HFFc6 (cell line): ENCODE data around the gene WDR93. TPM values are rescaled to one million over a fixed set of nuclear protein-coding genes. Genes with fewer than 3 reads are reported as not detected.

Experiments used
- DNase-seq: peaks from one replicate; pipeline ENCODE4 v3.0.0-alpha.2; 2018
- H3K27ac Mint-ChIP-seq: 2 replicates; pipeline ENCODE4 v1.8.0; 2020; ENCODE audit warnings: mild to moderate bottlenecking, mixed read lengths
- H3K27me3 Mint-ChIP-seq: 2 replicates; pipeline ENCODE4 v1.8.0; 2021; ENCODE audit warnings: mild to moderate bottlenecking, moderate library complexity, mixed read lengths; ENCODE audit not compliant: insufficient read depth
- H3K36me3 Mint-ChIP-seq: 2 replicates; pipeline ENCODE4 v1.8.0; 2021; ENCODE audit warnings: low read depth, mixed read lengths
- H3K4me1 Mint-ChIP-seq: 2 replicates; pipeline ENCODE4 v1.8.0; 2020; ENCODE audit warnings: low read depth, mixed read lengths
- H3K4me3 Mint-ChIP-seq: 2 replicates; pipeline ENCODE4 v1.8.0; 2020; ENCODE audit warnings: mild to moderate bottlenecking, moderate library complexity, mixed read lengths
- H3K9me3 Mint-ChIP-seq: 2 replicates; pipeline ENCODE4 v1.8.0; 2020; ENCODE audit warnings: mild to moderate bottlenecking, mixed read lengths
- CTCF ChIP-seq: fragments of 200-600 bp; sonication (generic); IDR thresholded peaks from 2 replicates; pipeline ENCODE4 v1.5.0; 2021; ENCODE audit warnings: antibody characterized with exemption, mild to moderate bottlenecking
- total RNA-seq, 6 experiments: library from RNA; stranded (reverse); fragmentation: NEBNext Ultra II Directional; extraction: Animal tissue kit (Norgen Biotek cat#: 25700); gene quantifications; 2 replicates in 1 of 6; 3 replicates in 5 of 6; pipeline ENCODE4 v1.2.3, GENCODE V29; 2021

Gene WDR93
- total RNA-seq, 6 experiments from 2014 or later = 0.21 TPM; not detected in 5

- TF ChIP-seq CTCF = no peak
- no peak for DNase-seq
- H3K4me1 Mint-ChIP-seq = peaks cover 18% of the 10 kb centered on the region
- peaks cover 15% of the 10 kb centered on the region for H3K36me3 Mint-ChIP-seq
- H3K27me3 Mint-ChIP-seq = peaks cover 7% of the 10 kb centered on the region
- H3K27ac Mint-ChIP-seq = no peak overlapping the region
- no peak overlapping the region for H3K4me3 Mint-ChIP-seq
- no peaks in the 10 kb centered on the region for H3K9me3 Mint-ChIP-seq
Measured at GRCh38 chr15:89649716-89650115, 40.9 kb upstream of the WDR93 start.

- H3K27me3 Mint-ChIP-seq = peaks cover 5% of the 10 kb centered on the region
- no peak for DNase-seq
- H3K36me3 Mint-ChIP-seq = peaks cover 8% of the 10 kb centered on the region
- peaks cover 37% of the 10 kb centered on the region for H3K4me1 Mint-ChIP-seq
- no peak for TF ChIP-seq CTCF
- H3K4me3 Mint-ChIP-seq = no peak overlapping the region
- no peak overlapping the region for H3K27ac Mint-ChIP-seq
- H3K9me3 Mint-ChIP-seq = no peaks in the 10 kb centered on the region
Measured at GRCh38 chr15:89652131-89652530, 38.5 kb upstream of the WDR93 start.

GRCh38 chr15:89652666-89653065 is 37.9 kb upstream of the WDR93 start:
- TF ChIP-seq CTCF = no peak
- Mint-ChIP-seq H3K27me3 (peaks cover 4% of the 10 kb centered on the region), H3K4me1 (peaks cover 38% of the 10 kb centered on the region), H3K27ac (no peak overlapping the region), H3K36me3 (peaks cover 5% of the 10 kb centered on the region; the same call in 1 of the 2 replicates), H3K4me3 (no peak overlapping the region), H3K9me3 (no peaks in the 10 kb centered on the region)
- DNase-seq = no peak

- H3K4me3 Mint-ChIP-seq = peak overlapping the region; percentile 94
Measured at GRCh38 chr15:89653578-89653977, 37.0 kb upstream of the WDR93 start.

GRCh38 chr15:89654301-89654761 is 36.3 kb upstream of the WDR93 start:
- peaks cover 11% of the 10 kb centered on the region; the same call in 1 of the 2 replicates for H3K36me3 Mint-ChIP-seq
- peak overlapping the region; percentile 84 for H3K27ac Mint-ChIP-seq
- peak overlapping the region; percentile 94 for H3K4me3 Mint-ChIP-seq
- peaks cover 44% of the 10 kb centered on the region for H3K4me1 Mint-ChIP-seq
- H3K27me3 Mint-ChIP-seq = peaks cover 4% of the 10 kb centered on the region
- no peak for TF ChIP-seq CTCF
- DNase-seq = peak; percentile 67
- H3K9me3 Mint-ChIP-seq = no peaks in the 10 kb centered on the region

More at GRCh38 chr15:89653578-89653977, 37.0 kb upstream of the WDR93 start:
- H3K27me3 Mint-ChIP-seq = peaks cover 4% of the 10 kb centered on the region
- peak overlapping the region; percentile 84 for H3K27ac Mint-ChIP-seq
- H3K36me3 Mint-ChIP-seq = peaks cover 5% of the 10 kb centered on the region; the same call in 1 of the 2 replicates
- H3K9me3 Mint-ChIP-seq = no peaks in the 10 kb centered on the region
- H3K4me1 Mint-ChIP-seq = peaks cover 38% of the 10 kb centered on the region
- DNase-seq = no peak
- TF ChIP-seq CTCF = no peak
